HEK293 (cell line): Measurements from ENCODE around the gene TDRD10.

Source experiments
- KLF7 ChIP-seq: fragments of 450-650 bp; formaldehyde crosslinking; IDR thresholded peaks from 2 replicates; pipeline ENCODE4 v1.5.1; 2016; ENCODE audit warnings: missing biosample characterization, missing genetic modification characterization, borderline replicate concordance
- PRDM1 ChIP-seq: fragments of 450-650 bp; formaldehyde crosslinking; IDR thresholded peaks from 2 replicates; pipeline ENCODE4; 2016; ENCODE audit warnings: missing biosample characterization, missing genetic modification characterization
- SALL2 ChIP-seq: fragments of 450-650 bp; formaldehyde crosslinking; IDR thresholded peaks from 2 replicates; pipeline ENCODE4 v1.5.0; 2017; ENCODE audit warnings: missing biosample characterization, mild to moderate bottlenecking, missing genetic modification characterization, borderline replicate concordance
- YY1 ChIP-seq: fragments of 450-650 bp; formaldehyde crosslinking; IDR thresholded peaks from 2 replicates; pipeline ENCODE4 v1.5.1; 2018; ENCODE audit warnings: missing biosample characterization, missing genetic modification characterization
- ZBTB17 ChIP-seq: fragments of 450-650 bp; formaldehyde crosslinking; IDR thresholded peaks from 2 replicates; pipeline ENCODE4 v1.5.1; 2016; ENCODE audit warnings: missing biosample characterization, missing genetic modification characterization
- ZBTB8A ChIP-seq: fragments of 450-650 bp; formaldehyde crosslinking; IDR thresholded peaks from 2 replicates; pipeline ENCODE4 v1.5.1; 2016; ENCODE audit warnings: missing biosample characterization, missing genetic modification characterization
- ZNF274 ChIP-seq, 2 experiments: fragments of 200-500 bp in 1 of 2; fragments of 450-650 bp in 1 of 2; sonication (Bioruptor generic) in 1 of 2; formaldehyde crosslinking in 1 of 2; IDR thresholded peaks; 2 replicates each; pipeline versions ENCODE4 v1.5.1 to v1.6.1; 2014 to 2016; ENCODE audit warnings: borderline replicate concordance in 1 of 2, inconsistent platforms in 1 of 2, low read length in 1 of 2, missing biosample characterization in 1 of 2, missing genetic modification characterization in 1 of 2
- ZNF335 ChIP-seq: fragments of 450-650 bp; formaldehyde crosslinking; conservative IDR thresholded peaks from 2 replicates; pipeline ENCODE4 v1.5.1; 2016; ENCODE audit warnings: missing biosample characterization, missing genetic modification characterization
- ZNF433 ChIP-seq: fragments of 450-650 bp; formaldehyde crosslinking; IDR thresholded peaks from 2 replicates; pipeline ENCODE4 v1.5.1; 2016; ENCODE audit warnings: missing biosample characterization, missing genetic modification characterization, low read depth
- ZNF510 ChIP-seq: fragments of 450-650 bp; formaldehyde crosslinking; IDR thresholded peaks from 2 replicates; pipeline ENCODE4 v1.5.1; 2018; ENCODE audit warnings: mild to moderate bottlenecking, missing genetic modification characterization, missing biosample characterization; ENCODE audit not compliant: insufficient replicate concordance
- ZNF654 ChIP-seq: fragments of 450-650 bp; formaldehyde crosslinking; IDR thresholded peaks from 2 replicates; pipeline ENCODE4 v1.5.1; 2016; ENCODE audit warnings: low read depth, missing biosample characterization, missing genetic modification characterization
- ZNF664 ChIP-seq: fragments of 450-650 bp; formaldehyde crosslinking; IDR thresholded peaks from 2 replicates; pipeline ENCODE4 v1.5.1; 2016; ENCODE audit warnings: missing biosample characterization, missing genetic modification characterization
- ZNF768 ChIP-seq: fragments of 450-650 bp; formaldehyde crosslinking; IDR thresholded peaks from 2 replicates; pipeline ENCODE4 v1.5.1; 2018; ENCODE audit warnings: missing biosample characterization, mild to moderate bottlenecking, missing genetic modification characterization
- ZSCAN16 ChIP-seq: fragments of 450-650 bp; formaldehyde crosslinking; IDR thresholded peaks from 2 replicates; pipeline ENCODE4 v1.5.1; 2016; ENCODE audit warnings: missing biosample characterization, missing genetic modification characterization
- ZSCAN30 ChIP-seq: fragments of 450-650 bp; IDR thresholded peaks from 2 replicates; pipeline ENCODE4 v1.5.1; 2018; ENCODE audit warnings: missing biosample characterization, mild to moderate bottlenecking, missing genetic modification characterization, moderate library complexity
- TF ChIP-seq, protein P1 (sequence below): fragments of 450-650 bp; formaldehyde crosslinking; IDR thresholded peaks from 2 replicates; pipeline ENCODE4 v1.5.1; 2016; ENCODE audit warnings: missing biosample characterization, missing genetic modification characterization
- TF ChIP-seq, protein P2 (sequence below): fragments of 450-650 bp; formaldehyde crosslinking; IDR thresholded peaks from 2 replicates; pipeline ENCODE4 v1.5.1; 2016; ENCODE audit warnings: missing biosample characterization, missing genetic modification characterization
- TF ChIP-seq, protein P3 (sequence below): fragments of 450-650 bp; formaldehyde crosslinking; conservative IDR thresholded peaks from 2 replicates; pipeline ENCODE4 v1.5.1; 2016; ENCODE audit warnings: low read depth, missing biosample characterization, missing genetic modification characterization
- TF ChIP-seq, protein P4 (sequence below): fragments of 450-650 bp; formaldehyde crosslinking; IDR thresholded peaks from 2 replicates; pipeline ENCODE4 v1.5.1; 2017; ENCODE audit warnings: missing biosample characterization, missing genetic modification characterization
- TF ChIP-seq, protein P5 (sequence below): fragments of 450-650 bp; formaldehyde crosslinking; IDR thresholded peaks from 2 replicates; pipeline ENCODE4 v1.5.1; 2016; ENCODE audit warnings: missing biosample characterization, missing genetic modification characterization
- TF ChIP-seq, protein P6 (sequence below): fragments of 450-650 bp; formaldehyde crosslinking; IDR thresholded peaks from 2 replicates; pipeline ENCODE4 v1.5.1; 2016; ENCODE audit warnings: missing biosample characterization, missing genetic modification characterization
- TF ChIP-seq, protein P7 (sequence below): fragments of 450-650 bp; formaldehyde crosslinking; IDR thresholded peaks from 2 replicates; pipeline ENCODE4 v1.5.1; 2016; ENCODE audit warnings: missing biosample characterization, missing genetic modification characterization

TDRD10 gene

DNA sequence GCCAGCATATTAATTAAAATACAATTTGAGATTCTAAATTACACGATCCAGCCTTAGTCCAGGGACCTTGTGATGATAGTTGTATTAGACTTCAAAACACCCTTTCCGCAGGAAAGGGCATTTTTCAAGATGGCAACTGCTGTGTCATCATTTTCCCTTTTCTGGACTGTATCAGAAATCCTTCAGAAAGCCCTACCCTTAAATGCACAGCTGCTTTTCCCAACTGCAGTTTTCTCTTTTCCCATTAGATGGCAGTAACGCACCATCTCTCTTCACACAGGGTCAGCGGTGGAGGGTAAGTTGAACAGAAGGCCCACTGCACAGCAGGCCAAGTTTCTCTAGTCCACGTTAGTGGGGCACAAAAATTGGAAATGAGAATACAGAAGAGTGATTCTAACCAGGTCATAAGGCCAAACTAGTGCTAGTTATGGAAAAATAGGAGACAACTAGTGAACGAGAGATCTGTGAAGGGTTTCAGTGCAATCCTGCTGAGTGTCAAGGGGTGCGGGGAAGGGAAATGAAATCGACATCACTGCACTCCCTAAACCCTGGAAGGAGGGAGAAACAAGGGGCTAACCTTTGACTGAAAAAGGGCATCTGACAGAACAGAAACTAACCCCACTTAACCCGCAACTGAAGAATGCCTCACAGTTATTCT lies 22.1 kb upstream of the TDRD10 start (continued):
- TF ChIP-seq ZSCAN30 (peak; percentile 73; the same call in 1 of the 2 replicates), KLF7 (tag by site-specific recombination) (no peak), ZNF654 (tag by site-specific recombination) (peak; percentile 99), ZBTB17 (tag by site-specific recombination) (peak; percentile 70), PRDM1 (0 out of 2 replicates have a peak, but pooled peaks have one; percentile 46), SALL2 (tag by site-specific recombination) (no peak), ZNF664 (tag by site-specific recombination) (0 out of 2 replicates have a peak, but pooled peaks have one; percentile 29), ZNF433 (tag by site-specific recombination) (no peak), ZNF768 (tag by site-specific recombination) (peak; percentile 75; the same call in 1 of the 2 replicates), ZNF510 (tag by site-specific recombination) (no peak), ZSCAN16 (tag by site-specific recombination) (no peak), ZNF335 (tag by site-specific recombination) (peak; percentile 69), YY1 (tag by site-specific recombination) (peak; percentile 40; the same call in 1 of the 2 replicates), ZBTB8A (peak; percentile 48), ZNF274 (IDR thresholded peaks at IDR 0.05; ENCODE audit: low read length) (no peak), ZNF274 (tag by site-specific recombination; IDR thresholded peaks at IDR 0.05; ENCODE audit: borderline replicate concordance) (no peak)
- TF ChIP-seq, protein P1, sequence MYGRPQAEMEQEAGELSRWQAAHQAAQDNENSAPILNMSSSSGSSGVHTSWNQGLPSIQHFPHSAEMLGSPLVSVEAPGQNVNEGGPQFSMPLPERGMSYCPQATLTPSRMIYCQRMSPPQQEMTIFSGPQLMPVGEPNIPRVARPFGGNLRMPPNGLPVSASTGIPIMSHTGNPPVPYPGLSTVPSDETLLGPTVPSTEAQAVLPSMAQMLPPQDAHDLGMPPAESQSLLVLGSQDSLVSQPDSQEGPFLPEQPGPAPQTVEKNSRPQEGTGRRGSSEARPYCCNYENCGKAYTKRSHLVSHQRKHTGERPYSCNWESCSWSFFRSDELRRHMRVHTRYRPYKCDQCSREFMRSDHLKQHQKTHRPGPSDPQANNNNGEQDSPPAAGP (tag by site-specific recombination), result 0 out of 2 replicates have a peak, but pooled peaks have one; percentile 34
- TF ChIP-seq, protein P2, sequence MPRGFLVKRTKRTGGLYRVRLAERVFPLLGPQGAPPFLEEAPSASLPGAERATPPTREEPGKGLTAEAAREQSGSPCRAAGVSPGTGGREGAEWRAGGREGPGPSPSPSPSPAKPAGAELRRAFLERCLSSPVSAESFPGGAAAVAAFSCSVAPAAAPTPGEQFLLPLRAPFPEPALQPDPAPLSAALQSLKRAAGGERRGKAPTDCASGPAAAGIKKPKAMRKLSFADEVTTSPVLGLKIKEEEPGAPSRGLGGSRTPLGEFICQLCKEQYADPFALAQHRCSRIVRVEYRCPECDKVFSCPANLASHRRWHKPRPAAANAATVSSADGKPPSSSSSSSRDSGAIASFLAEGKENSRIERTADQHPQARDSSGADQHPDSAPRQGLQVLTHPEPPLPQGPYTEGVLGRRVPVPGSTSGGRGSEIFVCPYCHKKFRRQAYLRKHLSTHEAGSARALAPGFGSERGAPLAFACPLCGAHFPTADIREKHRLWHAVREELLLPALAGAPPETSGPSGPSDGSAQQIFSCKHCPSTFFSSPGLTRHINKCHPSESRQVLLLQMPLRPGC (tag by site-specific recombination), result no peak
- TF ChIP-seq, protein P3, sequence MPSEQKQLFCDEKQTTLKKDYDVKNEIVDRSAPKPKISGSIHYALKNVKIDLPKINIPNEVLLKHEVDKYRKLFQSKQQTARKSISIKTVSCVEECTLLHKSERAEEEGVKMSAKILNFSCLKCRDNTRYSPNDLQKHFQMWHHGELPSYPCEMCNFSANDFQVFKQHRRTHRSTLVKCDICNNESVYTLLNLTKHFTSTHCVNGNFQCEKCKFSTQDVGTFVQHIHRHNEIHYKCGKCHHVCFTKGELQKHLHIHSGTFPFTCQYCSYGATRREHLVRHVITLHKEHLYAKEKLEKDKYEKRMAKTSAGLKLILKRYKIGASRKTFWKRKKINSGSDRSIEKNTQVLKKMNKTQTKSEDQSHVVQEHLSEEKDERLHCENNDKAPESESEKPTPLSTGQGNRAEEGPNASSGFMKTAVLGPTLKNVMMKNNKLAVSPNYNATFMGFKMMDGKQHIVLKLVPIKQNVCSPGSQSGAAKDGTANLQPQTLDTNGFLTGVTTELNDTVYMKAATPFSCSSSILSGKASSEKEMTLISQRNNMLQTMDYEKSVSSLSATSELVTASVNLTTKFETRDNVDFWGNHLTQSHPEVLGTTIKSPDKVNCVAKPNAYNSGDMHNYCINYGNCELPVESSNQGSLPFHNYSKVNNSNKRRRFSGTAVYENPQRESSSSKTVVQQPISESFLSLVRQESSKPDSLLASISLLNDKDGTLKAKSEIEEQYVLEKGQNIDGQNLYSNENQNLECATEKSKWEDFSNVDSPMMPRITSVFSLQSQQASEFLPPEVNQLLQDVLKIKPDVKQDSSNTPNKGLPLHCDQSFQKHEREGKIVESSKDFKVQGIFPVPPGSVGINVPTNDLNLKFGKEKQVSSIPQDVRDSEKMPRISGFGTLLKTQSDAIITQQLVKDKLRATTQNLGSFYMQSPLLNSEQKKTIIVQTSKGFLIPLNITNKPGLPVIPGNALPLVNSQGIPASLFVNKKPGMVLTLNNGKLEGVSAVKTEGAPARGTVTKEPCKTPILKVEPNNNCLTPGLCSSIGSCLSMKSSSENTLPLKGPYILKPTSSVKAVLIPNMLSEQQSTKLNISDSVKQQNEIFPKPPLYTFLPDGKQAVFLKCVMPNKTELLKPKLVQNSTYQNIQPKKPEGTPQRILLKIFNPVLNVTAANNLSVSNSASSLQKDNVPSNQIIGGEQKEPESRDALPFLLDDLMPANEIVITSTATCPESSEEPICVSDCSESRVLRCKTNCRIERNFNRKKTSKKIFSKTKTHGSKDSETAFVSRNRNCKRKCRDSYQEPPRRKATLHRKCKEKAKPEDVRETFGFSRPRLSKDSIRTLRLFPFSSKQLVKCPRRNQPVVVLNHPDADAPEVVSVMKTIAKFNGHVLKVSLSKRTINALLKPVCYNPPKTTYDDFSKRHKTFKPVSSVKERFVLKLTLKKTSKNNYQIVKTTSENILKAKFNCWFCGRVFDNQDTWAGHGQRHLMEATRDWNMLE (tag by site-specific recombination), result 0 out of 2 replicates have a peak, but pooled peaks have one; percentile 28
- TF ChIP-seq, protein P4, sequence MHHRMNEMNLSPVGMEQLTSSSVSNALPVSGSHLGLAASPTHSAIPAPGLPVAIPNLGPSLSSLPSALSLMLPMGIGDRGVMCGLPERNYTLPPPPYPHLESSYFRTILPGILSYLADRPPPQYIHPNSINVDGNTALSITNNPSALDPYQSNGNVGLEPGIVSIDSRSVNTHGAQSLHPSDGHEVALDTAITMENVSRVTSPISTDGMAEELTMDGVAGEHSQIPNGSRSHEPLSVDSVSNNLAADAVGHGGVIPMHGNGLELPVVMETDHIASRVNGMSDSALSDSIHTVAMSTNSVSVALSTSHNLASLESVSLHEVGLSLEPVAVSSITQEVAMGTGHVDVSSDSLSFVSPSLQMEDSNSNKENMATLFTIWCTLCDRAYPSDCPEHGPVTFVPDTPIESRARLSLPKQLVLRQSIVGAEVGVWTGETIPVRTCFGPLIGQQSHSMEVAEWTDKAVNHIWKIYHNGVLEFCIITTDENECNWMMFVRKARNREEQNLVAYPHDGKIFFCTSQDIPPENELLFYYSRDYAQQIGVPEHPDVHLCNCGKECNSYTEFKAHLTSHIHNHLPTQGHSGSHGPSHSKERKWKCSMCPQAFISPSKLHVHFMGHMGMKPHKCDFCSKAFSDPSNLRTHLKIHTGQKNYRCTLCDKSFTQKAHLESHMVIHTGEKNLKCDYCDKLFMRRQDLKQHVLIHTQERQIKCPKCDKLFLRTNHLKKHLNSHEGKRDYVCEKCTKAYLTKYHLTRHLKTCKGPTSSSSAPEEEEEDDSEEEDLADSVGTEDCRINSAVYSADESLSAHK (tag by site-specific recombination), result no peak
- TF ChIP-seq, protein P5, sequence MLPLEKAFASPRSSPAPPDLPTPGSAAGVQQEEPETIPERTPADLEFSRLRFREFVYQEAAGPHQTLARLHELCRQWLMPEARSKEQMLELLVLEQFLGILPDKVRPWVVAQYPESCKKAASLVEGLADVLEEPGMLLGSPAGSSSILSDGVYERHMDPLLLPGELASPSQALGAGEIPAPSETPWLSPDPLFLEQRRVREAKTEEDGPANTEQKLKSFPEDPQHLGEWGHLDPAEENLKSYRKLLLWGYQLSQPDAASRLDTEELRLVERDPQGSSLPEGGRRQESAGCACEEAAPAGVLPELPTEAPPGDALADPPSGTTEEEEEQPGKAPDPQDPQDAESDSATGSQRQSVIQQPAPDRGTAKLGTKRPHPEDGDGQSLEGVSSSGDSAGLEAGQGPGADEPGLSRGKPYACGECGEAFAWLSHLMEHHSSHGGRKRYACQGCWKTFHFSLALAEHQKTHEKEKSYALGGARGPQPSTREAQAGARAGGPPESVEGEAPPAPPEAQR (tag by site-specific recombination), result no peak
- TF ChIP-seq, protein P6, sequence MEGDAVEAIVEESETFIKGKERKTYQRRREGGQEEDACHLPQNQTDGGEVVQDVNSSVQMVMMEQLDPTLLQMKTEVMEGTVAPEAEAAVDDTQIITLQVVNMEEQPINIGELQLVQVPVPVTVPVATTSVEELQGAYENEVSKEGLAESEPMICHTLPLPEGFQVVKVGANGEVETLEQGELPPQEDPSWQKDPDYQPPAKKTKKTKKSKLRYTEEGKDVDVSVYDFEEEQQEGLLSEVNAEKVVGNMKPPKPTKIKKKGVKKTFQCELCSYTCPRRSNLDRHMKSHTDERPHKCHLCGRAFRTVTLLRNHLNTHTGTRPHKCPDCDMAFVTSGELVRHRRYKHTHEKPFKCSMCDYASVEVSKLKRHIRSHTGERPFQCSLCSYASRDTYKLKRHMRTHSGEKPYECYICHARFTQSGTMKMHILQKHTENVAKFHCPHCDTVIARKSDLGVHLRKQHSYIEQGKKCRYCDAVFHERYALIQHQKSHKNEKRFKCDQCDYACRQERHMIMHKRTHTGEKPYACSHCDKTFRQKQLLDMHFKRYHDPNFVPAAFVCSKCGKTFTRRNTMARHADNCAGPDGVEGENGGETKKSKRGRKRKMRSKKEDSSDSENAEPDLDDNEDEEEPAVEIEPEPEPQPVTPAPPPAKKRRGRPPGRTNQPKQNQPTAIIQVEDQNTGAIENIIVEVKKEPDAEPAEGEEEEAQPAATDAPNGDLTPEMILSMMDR, result peak; percentile 64; the same call in 1 of the 2 replicates
- TF ChIP-seq, protein P7, sequence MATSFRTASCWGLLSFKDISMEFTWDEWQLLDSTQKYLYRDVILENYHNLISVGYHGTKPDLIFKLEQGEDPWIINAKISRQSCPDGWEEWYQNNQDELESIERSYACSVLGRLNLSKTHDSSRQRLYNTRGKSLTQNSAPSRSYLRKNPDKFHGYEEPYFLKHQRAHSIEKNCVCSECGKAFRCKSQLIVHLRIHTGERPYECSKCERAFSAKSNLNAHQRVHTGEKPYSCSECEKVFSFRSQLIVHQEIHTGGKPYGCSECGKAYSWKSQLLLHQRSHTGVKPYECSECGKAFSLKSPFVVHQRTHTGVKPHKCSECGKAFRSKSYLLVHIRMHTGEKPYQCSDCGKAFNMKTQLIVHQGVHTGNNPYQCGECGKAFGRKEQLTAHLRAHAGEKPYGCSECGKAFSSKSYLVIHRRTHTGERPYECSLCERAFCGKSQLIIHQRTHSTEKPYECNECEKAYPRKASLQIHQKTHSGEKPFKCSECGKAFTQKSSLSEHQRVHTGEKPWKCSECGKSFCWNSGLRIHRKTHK (tag by site-specific recombination), result no peak
